Heart left ventricle (tissue), 13 donors: ENCODE measurements around the gene DNASE1L1.

ENCODE experiments used
- POLR2A ChIP-seq, 2 donors: fragments of 450-650 bp; IDR thresholded peaks; one replicate each; pipeline ENCODE4 v1.6.1; 2017; ENCODE audit warnings: antibody characterized with exemption in 2 of 2, mild to moderate bottlenecking in 2 of 2, moderate library complexity in 2 of 2
- TF ChIP-seq, protein P1 (sequence below), 12 donors: fragments of 200-600 bp; sonication (generic) in 4 of 12; IDR thresholded peaks; one replicate each; pipeline versions ENCODE4 v1.5.0 to v1.8.0; 2018 to 2022; ENCODE audit warnings: antibody characterized with exemption in 12 of 12, mild to moderate bottlenecking in 5 of 12
- donor health status: ischemic (EF 13 %, LVEDD 7.1; RV severe dilation, severe dysfunction).
- donor health status: DM: no; HTN: yes; CAD: no.
- donor health status: DM: no; HTN: no; CAD: no.
- donor health status: ischemic (EF 25% LVEDD 6.9; RV normal size, moderate dysfunction).
- donor health status: ischemic (EF 25% LVEDD 5.7; RV mildly dilated, moderate dysfunction).
- donor health status: ischemic (EF 35%, LVEDD 5.7; RV mildly dilated, moderate dysfunction).
- donor health status: nonischemic (EF 11% LVEDD 7.7; RV severe dilation, severe dysfunction).
- donor health status: DM: yes; HTN: yes; CAD: no.
- donor health status: PGD.
- donor health status: ischemic (EF 29% LVEDD 5.4; RV normal size, mild dysfunction).
- donor health status: nonischemic (EF 23%, LVEDD 6.1; RV moderate dilation, normal function).

DNA sequence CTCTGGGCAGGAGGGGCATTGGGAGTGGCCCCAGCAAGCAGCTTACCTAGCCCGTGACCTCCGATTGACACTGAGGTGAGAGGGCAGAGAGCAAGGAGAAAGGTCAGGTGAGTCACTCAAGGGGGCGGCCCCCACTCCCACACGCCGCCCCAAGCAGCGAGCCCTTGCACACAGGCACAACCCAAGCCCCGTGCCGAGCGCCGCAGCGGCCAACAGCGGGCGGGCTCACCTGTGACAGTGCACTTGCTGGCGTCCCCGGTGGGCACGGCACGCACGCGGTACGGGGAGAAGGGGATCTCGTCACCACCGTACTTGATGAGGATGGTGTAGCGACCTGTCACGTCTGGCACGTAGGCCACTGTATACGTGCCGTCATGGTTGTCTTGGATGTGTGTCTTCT, 51.8 kb downstream of the DNASE1L1 start:
- TF ChIP-seq, protein P1, sequence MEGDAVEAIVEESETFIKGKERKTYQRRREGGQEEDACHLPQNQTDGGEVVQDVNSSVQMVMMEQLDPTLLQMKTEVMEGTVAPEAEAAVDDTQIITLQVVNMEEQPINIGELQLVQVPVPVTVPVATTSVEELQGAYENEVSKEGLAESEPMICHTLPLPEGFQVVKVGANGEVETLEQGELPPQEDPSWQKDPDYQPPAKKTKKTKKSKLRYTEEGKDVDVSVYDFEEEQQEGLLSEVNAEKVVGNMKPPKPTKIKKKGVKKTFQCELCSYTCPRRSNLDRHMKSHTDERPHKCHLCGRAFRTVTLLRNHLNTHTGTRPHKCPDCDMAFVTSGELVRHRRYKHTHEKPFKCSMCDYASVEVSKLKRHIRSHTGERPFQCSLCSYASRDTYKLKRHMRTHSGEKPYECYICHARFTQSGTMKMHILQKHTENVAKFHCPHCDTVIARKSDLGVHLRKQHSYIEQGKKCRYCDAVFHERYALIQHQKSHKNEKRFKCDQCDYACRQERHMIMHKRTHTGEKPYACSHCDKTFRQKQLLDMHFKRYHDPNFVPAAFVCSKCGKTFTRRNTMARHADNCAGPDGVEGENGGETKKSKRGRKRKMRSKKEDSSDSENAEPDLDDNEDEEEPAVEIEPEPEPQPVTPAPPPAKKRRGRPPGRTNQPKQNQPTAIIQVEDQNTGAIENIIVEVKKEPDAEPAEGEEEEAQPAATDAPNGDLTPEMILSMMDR (IDR thresholded peaks at IDR 0.05) = no peak
- no peak for TF ChIP-seq POLR2A (IDR thresholded peaks at IDR 0.05)
